Measurements from ENCODE around the gene MIER2.

DNA sequence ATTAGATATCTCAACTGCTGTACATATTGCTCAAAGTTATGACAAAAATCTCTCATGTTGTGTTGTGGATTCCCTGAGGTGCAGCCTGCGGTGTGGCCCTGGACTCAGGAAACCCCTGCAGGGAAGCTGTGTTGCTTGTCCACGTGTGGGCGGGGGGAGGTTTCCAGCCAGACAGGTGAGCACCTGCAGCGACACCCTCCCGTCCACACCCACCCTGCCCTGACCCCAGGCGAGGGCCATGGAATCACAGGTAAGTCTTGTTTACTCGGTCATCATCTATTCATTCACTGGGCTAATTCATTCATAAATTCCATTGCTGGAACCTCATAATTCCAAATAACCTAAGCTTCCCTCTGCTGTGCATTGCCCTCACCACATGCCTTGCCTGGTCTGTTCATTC is 67.5 kb downstream of the MIER2 start:
- TF ChIP-seq, protein P1, sequence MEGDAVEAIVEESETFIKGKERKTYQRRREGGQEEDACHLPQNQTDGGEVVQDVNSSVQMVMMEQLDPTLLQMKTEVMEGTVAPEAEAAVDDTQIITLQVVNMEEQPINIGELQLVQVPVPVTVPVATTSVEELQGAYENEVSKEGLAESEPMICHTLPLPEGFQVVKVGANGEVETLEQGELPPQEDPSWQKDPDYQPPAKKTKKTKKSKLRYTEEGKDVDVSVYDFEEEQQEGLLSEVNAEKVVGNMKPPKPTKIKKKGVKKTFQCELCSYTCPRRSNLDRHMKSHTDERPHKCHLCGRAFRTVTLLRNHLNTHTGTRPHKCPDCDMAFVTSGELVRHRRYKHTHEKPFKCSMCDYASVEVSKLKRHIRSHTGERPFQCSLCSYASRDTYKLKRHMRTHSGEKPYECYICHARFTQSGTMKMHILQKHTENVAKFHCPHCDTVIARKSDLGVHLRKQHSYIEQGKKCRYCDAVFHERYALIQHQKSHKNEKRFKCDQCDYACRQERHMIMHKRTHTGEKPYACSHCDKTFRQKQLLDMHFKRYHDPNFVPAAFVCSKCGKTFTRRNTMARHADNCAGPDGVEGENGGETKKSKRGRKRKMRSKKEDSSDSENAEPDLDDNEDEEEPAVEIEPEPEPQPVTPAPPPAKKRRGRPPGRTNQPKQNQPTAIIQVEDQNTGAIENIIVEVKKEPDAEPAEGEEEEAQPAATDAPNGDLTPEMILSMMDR (tag by site-specific recombination; IDR thresholded peaks at IDR 0.05): no peak
- TF ChIP-seq YY1 (tag by site-specific recombination; IDR thresholded peaks at IDR 0.05): no peak
- TF ChIP-seq ZNF677 (tag by site-specific recombination; IDR thresholded peaks at IDR 0.05): no peak
- no peak for TF ChIP-seq BCL11A (tag by site-specific recombination; IDR thresholded peaks at IDR 0.05; ENCODE audit: low read depth)
- TF ChIP-seq TCF7L2 (IDR thresholded peaks at IDR 0.05; ENCODE audit: borderline replicate concordance, low read depth, low read length): no peak
- TF ChIP-seq ZNF324 (tag by site-specific recombination; IDR thresholded peaks at IDR 0.05): no peak
- TF ChIP-seq, protein P2, sequence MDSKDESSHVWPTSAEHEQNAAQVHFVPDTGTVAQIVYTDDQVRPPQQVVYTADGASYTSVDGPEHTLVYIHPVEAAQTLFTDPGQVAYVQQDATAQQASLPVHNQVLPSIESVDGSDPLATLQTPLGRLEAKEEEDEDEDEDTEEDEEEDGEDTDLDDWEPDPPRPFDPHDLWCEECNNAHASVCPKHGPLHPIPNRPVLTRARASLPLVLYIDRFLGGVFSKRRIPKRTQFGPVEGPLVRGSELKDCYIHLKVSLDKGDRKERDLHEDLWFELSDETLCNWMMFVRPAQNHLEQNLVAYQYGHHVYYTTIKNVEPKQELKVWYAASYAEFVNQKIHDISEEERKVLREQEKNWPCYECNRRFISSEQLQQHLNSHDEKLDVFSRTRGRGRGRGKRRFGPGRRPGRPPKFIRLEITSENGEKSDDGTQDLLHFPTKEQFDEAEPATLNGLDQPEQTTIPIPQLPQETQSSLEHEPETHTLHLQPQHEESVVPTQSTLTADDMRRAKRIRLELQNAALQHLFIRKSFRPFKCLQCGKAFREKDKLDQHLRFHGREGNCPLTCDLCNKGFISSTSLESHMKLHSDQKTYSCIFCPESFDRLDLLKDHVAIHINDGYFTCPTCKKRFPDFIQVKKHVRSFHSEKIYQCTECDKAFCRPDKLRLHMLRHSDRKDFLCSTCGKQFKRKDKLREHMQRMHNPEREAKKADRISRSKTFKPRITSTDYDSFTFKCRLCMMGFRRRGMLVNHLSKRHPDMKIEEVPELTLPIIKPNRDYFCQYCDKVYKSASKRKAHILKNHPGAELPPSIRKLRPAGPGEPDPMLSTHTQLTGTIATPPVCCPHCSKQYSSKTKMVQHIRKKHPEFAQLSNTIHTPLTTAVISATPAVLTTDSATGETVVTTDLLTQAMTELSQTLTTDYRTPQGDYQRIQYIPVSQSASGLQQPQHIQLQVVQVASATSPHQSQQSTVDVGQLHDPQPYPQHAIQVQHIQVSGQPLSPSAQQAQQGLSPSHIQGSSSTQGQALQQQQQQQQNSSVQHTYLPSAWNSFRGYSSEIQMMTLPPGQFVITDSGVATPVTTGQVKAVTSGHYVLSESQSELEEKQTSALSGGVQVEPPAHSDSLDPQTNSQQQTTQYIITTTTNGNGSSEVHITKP (tag by site-specific recombination; IDR thresholded peaks at IDR 0.05): no peak
- TF ChIP-seq, protein P3, sequence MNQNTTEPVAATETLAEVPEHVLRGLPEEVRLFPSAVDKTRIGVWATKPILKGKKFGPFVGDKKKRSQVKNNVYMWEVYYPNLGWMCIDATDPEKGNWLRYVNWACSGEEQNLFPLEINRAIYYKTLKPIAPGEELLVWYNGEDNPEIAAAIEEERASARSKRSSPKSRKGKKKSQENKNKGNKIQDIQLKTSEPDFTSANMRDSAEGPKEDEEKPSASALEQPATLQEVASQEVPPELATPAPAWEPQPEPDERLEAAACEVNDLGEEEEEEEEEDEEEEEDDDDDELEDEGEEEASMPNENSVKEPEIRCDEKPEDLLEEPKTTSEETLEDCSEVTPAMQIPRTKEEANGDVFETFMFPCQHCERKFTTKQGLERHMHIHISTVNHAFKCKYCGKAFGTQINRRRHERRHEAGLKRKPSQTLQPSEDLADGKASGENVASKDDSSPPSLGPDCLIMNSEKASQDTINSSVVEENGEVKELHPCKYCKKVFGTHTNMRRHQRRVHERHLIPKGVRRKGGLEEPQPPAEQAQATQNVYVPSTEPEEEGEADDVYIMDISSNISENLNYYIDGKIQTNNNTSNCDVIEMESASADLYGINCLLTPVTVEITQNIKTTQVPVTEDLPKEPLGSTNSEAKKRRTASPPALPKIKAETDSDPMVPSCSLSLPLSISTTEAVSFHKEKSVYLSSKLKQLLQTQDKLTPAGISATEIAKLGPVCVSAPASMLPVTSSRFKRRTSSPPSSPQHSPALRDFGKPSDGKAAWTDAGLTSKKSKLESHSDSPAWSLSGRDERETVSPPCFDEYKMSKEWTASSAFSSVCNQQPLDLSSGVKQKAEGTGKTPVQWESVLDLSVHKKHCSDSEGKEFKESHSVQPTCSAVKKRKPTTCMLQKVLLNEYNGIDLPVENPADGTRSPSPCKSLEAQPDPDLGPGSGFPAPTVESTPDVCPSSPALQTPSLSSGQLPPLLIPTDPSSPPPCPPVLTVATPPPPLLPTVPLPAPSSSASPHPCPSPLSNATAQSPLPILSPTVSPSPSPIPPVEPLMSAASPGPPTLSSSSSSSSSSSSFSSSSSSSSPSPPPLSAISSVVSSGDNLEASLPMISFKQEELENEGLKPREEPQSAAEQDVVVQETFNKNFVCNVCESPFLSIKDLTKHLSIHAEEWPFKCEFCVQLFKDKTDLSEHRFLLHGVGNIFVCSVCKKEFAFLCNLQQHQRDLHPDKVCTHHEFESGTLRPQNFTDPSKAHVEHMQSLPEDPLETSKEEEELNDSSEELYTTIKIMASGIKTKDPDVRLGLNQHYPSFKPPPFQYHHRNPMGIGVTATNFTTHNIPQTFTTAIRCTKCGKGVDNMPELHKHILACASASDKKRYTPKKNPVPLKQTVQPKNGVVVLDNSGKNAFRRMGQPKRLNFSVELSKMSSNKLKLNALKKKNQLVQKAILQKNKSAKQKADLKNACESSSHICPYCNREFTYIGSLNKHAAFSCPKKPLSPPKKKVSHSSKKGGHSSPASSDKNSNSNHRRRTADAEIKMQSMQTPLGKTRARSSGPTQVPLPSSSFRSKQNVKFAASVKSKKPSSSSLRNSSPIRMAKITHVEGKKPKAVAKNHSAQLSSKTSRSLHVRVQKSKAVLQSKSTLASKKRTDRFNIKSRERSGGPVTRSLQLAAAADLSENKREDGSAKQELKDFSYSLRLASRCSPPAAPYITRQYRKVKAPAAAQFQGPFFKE (tag by site-specific recombination; IDR thresholded peaks at IDR 0.05; ENCODE audit: borderline replicate concordance): no peak
- no peak for TF ChIP-seq ZNF274 (IDR thresholded peaks at IDR 0.05; ENCODE audit: low read length)
- TF ChIP-seq ZNF274 (tag by site-specific recombination; IDR thresholded peaks at IDR 0.05; ENCODE audit: borderline replicate concordance): no peak
- TF ChIP-seq MEIS1 (CRISPR knock-in tag; IDR thresholded peaks at IDR 0.05; ENCODE audit: borderline replicate concordance): no peak

Data from HEK293 (cell line).